GM19193 (cell line): ENCODE data around the gene CRHR2.

Experiments used
- POLR2A ChIP-seq: IDR thresholded peaks from 4 replicates; pipeline ENCODE4 v1.6.1; 2011; ENCODE audit not compliant: insufficient read depth, insufficient read length; ENCODE audit errors: extremely low read depth

The CRHR2 gene

GRCh38 chr7:30655096-30655970 lies 26.9 kb downstream of the CRHR2 start:
- no peak for TF ChIP-seq POLR2A

GRCh38 chr7:30654296-30655090 lies 27.8 kb downstream of the CRHR2 start:
- no peak for TF ChIP-seq POLR2A

- TF ChIP-seq POLR2A = no peak
Measured at GRCh38 chr7:30652698-30653641, 29.3 kb downstream of the CRHR2 start.

- no peak for TF ChIP-seq POLR2A
Measured at GRCh38 chr7:30652132-30652531, 30.1 kb downstream of the CRHR2 start.

- TF ChIP-seq POLR2A = no peak
Measured at GRCh38 chr7:30650421-30650808, 31.8 kb downstream of the CRHR2 start.

- no peak for TF ChIP-seq POLR2A
Measured at GRCh38 chr7:30649717-30650420, 32.4 kb downstream of the CRHR2 start.

- TF ChIP-seq POLR2A = no peak
Measured at GRCh38 chr7:30648744-30649540, 33.3 kb downstream of the CRHR2 start.

- TF ChIP-seq POLR2A = no peak
Measured at GRCh38 chr7:30647589-30648364, 34.5 kb downstream of the CRHR2 start.

GRCh38 chr7:30646154-30646553 lies 36.1 kb downstream of the CRHR2 start:
- TF ChIP-seq POLR2A = no peak

GRCh38 chr7:30645661-30646060 lies 36.6 kb downstream of the CRHR2 start:
- no peak for TF ChIP-seq POLR2A

- no peak for TF ChIP-seq POLR2A
Measured at GRCh38 chr7:30644286-30644955, 37.8 kb downstream of the CRHR2 start.

- no peak for TF ChIP-seq POLR2A
Measured at GRCh38 chr7:30642789-30643188, 39.5 kb downstream of the CRHR2 start.
